ENCODE measurements around the gene MCC.

MCC gene

GRCh38 chr5:113070901-113071300 lies 417.4 kb downstream of the MCC start:
- TF ChIP-seq ZFX (IDR thresholded peaks at IDR 0.05; ENCODE audit: borderline replicate concordance) (no peak), CTCF (IDR thresholded peaks at IDR 0.05) (no peak)
- no peak overlapping the region for H3K27ac ChIP-seq

GRCh38 chr5:113068559-113068958 lies 419.7 kb downstream of the MCC start:
- TF ChIP-seq CTCF (IDR thresholded peaks at IDR 0.05) (no peak), ZFX (IDR thresholded peaks at IDR 0.05; ENCODE audit: borderline replicate concordance) (no peak)
- H3K27ac ChIP-seq: no peak overlapping the region

GRCh38 chr5:113067635-113068344 lies 420.5 kb downstream of the MCC start:
- H3K27ac ChIP-seq: no peak overlapping the region
- TF ChIP-seq ZFX (IDR thresholded peaks at IDR 0.05; ENCODE audit: borderline replicate concordance): no peak
- no peak for TF ChIP-seq CTCF (IDR thresholded peaks at IDR 0.05)

GRCh38 chr5:113065626-113066025 lies 422.6 kb downstream of the MCC start:
- no peak overlapping the region for H3K27ac ChIP-seq
- TF ChIP-seq CTCF (IDR thresholded peaks at IDR 0.05): no peak
- TF ChIP-seq ZFX (IDR thresholded peaks at IDR 0.05; ENCODE audit: borderline replicate concordance): no peak

- no peak for TF ChIP-seq CTCF (IDR thresholded peaks at IDR 0.05)
- H3K27ac ChIP-seq: no peak overlapping the region
These were observed 423.4 kb downstream of the MCC start for GRCh38 chr5:113064806-113065205.

GRCh38 chr5:113063927-113064326 lies 424.3 kb downstream of the MCC start:
- no peak overlapping the region for H3K27ac ChIP-seq
- TF ChIP-seq ZFX (IDR thresholded peaks at IDR 0.05; ENCODE audit: borderline replicate concordance) (no peak), CTCF (IDR thresholded peaks at IDR 0.05) (no peak)

GRCh38 chr5:113062869-113063508 lies 425.3 kb downstream of the MCC start:
- no peak overlapping the region for H3K27ac ChIP-seq
- TF ChIP-seq ZFX (IDR thresholded peaks at IDR 0.05; ENCODE audit: borderline replicate concordance) (no peak), CTCF (IDR thresholded peaks at IDR 0.05) (no peak)
